ENCODE data around the gene ZFYVE1.
"Not testable (repeated sequence)": the region's sequence is repeated elsewhere in the genome, so short reads cannot be mapped to it uniquely, and the experiment has no call there.

ZFYVE1 gene

GRCh38 chr14:73014105-73014504 lies 12.8 kb downstream of the ZFYVE1 start:
- no peak for DNase-seq (ENCODE audit: low read depth, low spot score)
- Histone ChIP-seq H3K9me3 (ENCODE audit: low read depth, low read length) (no peaks in the 10 kb centered on the region), H3K9ac (ENCODE audit: insufficient read length) (no peak overlapping the region), H3K4me3 (no peak overlapping the region), H3K27ac (peak overlapping the region; percentile 65), H3K36me3 (ENCODE audit: insufficient read depth, low read length) (peaks cover 4% of the 10 kb centered on the region)
- TF ChIP-seq FOXP2 (optimal IDR thresholded peaks at IDR 0.05; ENCODE audit: control extremely low read depth, extremely low read length, insufficient read depth) (no peak), EZH2 (IDR thresholded peaks at IDR 0.05) (no peak), POLR2AphosphoS5 (IDR thresholded peaks at IDR 0.05; ENCODE audit: borderline replicate concordance, low read depth, low read length) (no peak)

- not testable (repeated sequence) for H3K4me3 ChIP-seq; H3K27ac ChIP-seq; H3K9ac ChIP-seq (ENCODE audit: insufficient read length); DNase-seq (ENCODE audit: low read depth, low spot score); H3K9me3 ChIP-seq (ENCODE audit: low read depth, low read length); H3K36me3 ChIP-seq (ENCODE audit: insufficient read depth, low read length)
These were observed 15.7 kb downstream of the ZFYVE1 start for GRCh38 chr14:73011189-73011588.

GRCh38 chr14:73008501-73008900 lies 18.4 kb downstream of the ZFYVE1 start:
- no peak overlapping the region for H3K27ac ChIP-seq
- H3K9me3 ChIP-seq (ENCODE audit: low read depth, low read length) = no peaks in the 10 kb centered on the region
- H3K9ac ChIP-seq (ENCODE audit: insufficient read length) = no peak overlapping the region
- TF ChIP-seq POLR2AphosphoS5 (IDR thresholded peaks at IDR 0.05; ENCODE audit: borderline replicate concordance, low read depth, low read length) (no peak), EZH2 (IDR thresholded peaks at IDR 0.05) (no peak), FOXP2 (optimal IDR thresholded peaks at IDR 0.05; ENCODE audit: control extremely low read depth, extremely low read length, insufficient read depth) (no peak)
- DNase-seq (ENCODE audit: low read depth, low spot score) = no peak
- H3K36me3 ChIP-seq (ENCODE audit: insufficient read depth, low read length) = peaks cover 4% of the 10 kb centered on the region
- no peak overlapping the region for H3K4me3 ChIP-seq

- Histone ChIP-seq H3K36me3 (ENCODE audit: insufficient read depth, low read length) (peaks cover 3% of the 10 kb centered on the region), H3K27ac (no peak overlapping the region), H3K4me3 (no peak overlapping the region), H3K9ac (ENCODE audit: insufficient read length) (no peak overlapping the region), H3K9me3 (ENCODE audit: low read depth, low read length) (no peaks in the 10 kb centered on the region)
- no peak for DNase-seq (ENCODE audit: low read depth, low spot score)
- no peak for TF ChIP-seq EZH2 (IDR thresholded peaks at IDR 0.05)
- TF ChIP-seq POLR2AphosphoS5 (IDR thresholded peaks at IDR 0.05; ENCODE audit: borderline replicate concordance, low read depth, low read length) = no peak
- no peak for TF ChIP-seq FOXP2 (optimal IDR thresholded peaks at IDR 0.05; ENCODE audit: control extremely low read depth, extremely low read length, insufficient read depth)
These were observed 19.1 kb downstream of the ZFYVE1 start for GRCh38 chr14:73007835-73008234.

- not testable (repeated sequence) for DNase-seq (ENCODE audit: low read depth, low spot score); H3K27ac ChIP-seq; H3K4me3 ChIP-seq; H3K9me3 ChIP-seq (ENCODE audit: low read depth, low read length); H3K9ac ChIP-seq (ENCODE audit: insufficient read length); H3K36me3 ChIP-seq (ENCODE audit: insufficient read depth, low read length)
These were observed 22.3 kb downstream of the ZFYVE1 start for GRCh38 chr14:73004641-73005040.

GRCh38 chr14:73003681-73004080 lies 23.2 kb downstream of the ZFYVE1 start:
- H3K36me3 ChIP-seq (ENCODE audit: insufficient read depth, low read length) = no peaks in the 10 kb centered on the region; the same call in 1 of the 2 replicates
- no peak overlapping the region for H3K4me3 ChIP-seq
- no peak overlapping the region for H3K27ac ChIP-seq
- H3K9ac ChIP-seq (ENCODE audit: insufficient read length) = no peak overlapping the region
- TF ChIP-seq FOXP2 (optimal IDR thresholded peaks at IDR 0.05; ENCODE audit: control extremely low read depth, extremely low read length, insufficient read depth) (no peak), EZH2 (IDR thresholded peaks at IDR 0.05) (no peak), POLR2AphosphoS5 (IDR thresholded peaks at IDR 0.05; ENCODE audit: borderline replicate concordance, low read depth, low read length) (no peak)
- H3K9me3 ChIP-seq (ENCODE audit: low read depth, low read length) = no peaks in the 10 kb centered on the region
- DNase-seq (ENCODE audit: low read depth, low spot score) = no peak

- Histone ChIP-seq H3K4me3 (no peak overlapping the region), H3K9ac (ENCODE audit: insufficient read length) (no peak overlapping the region), H3K9me3 (ENCODE audit: low read depth, low read length) (no peaks in the 10 kb centered on the region), H3K27ac (no peak overlapping the region), H3K36me3 (ENCODE audit: insufficient read depth, low read length) (peaks cover 13% of the 10 kb centered on the region; the same call in 1 of the 2 replicates)
- no peak for DNase-seq (ENCODE audit: low read depth, low spot score)
- no peak for TF ChIP-seq EZH2 (IDR thresholded peaks at IDR 0.05)
- no peak for TF ChIP-seq POLR2AphosphoS5 (IDR thresholded peaks at IDR 0.05; ENCODE audit: borderline replicate concordance, low read depth, low read length)
- no peak for TF ChIP-seq FOXP2 (optimal IDR thresholded peaks at IDR 0.05; ENCODE audit: control extremely low read depth, extremely low read length, insufficient read depth)
These were observed 26.8 kb downstream of the ZFYVE1 start for GRCh38 chr14:73000073-73000472.

- peaks cover 13% of the 10 kb centered on the region; the same call in 1 of the 2 replicates for H3K36me3 ChIP-seq (ENCODE audit: insufficient read depth, low read length)
- no peak overlapping the region for H3K9ac ChIP-seq (ENCODE audit: insufficient read length)
- no peak overlapping the region for H3K27ac ChIP-seq
- H3K4me3 ChIP-seq = no peak overlapping the region
- no peak for DNase-seq (ENCODE audit: low read depth, low spot score)
- H3K9me3 ChIP-seq (ENCODE audit: low read depth, low read length) = no peaks in the 10 kb centered on the region
- TF ChIP-seq FOXP2 (optimal IDR thresholded peaks at IDR 0.05; ENCODE audit: control extremely low read depth, extremely low read length, insufficient read depth) (no peak), POLR2AphosphoS5 (IDR thresholded peaks at IDR 0.05; ENCODE audit: borderline replicate concordance, low read depth, low read length) (no peak), EZH2 (IDR thresholded peaks at IDR 0.05) (no peak)
These were observed 27.6 kb downstream of the ZFYVE1 start for GRCh38 chr14:72999316-72999715.

GRCh38 chr14:72998252-72998903 lies 28.5 kb downstream of the ZFYVE1 start:
- Histone ChIP-seq H3K4me3 (no peak overlapping the region), H3K9ac (ENCODE audit: insufficient read length) (no peak overlapping the region), H3K27ac (no peak overlapping the region), H3K9me3 (ENCODE audit: low read depth, low read length) (no peaks in the 10 kb centered on the region), H3K36me3 (ENCODE audit: insufficient read depth, low read length) (peaks cover 13% of the 10 kb centered on the region; the same call in 1 of the 2 replicates)
- TF ChIP-seq EZH2 (IDR thresholded peaks at IDR 0.05) (no peak), FOXP2 (optimal IDR thresholded peaks at IDR 0.05; ENCODE audit: control extremely low read depth, extremely low read length, insufficient read depth) (no peak), POLR2AphosphoS5 (IDR thresholded peaks at IDR 0.05; ENCODE audit: borderline replicate concordance, low read depth, low read length) (no peak)
- no peak for DNase-seq (ENCODE audit: low read depth, low spot score)
